T-helper 2 cell treated with Interferon-gamma antibody and Interleukin-4, amounts not matched to agents 100 ng/mL and 5 ng/mL, for 36 hours (primary cell): ENCODE results near the gene JAKMIP1. TPM values are rescaled to one million over a fixed set of nuclear protein-coding genes. Genes with fewer than 3 reads are reported as not detected.

Experiments used
- intact Hi-C: fragments of 100-400 bp; cut with micrococcal nuclease; formaldehyde crosslinking; loops from one replicate; pipeline ENCODE4 v1.15.1; 2023
- total RNA-seq: library from RNA; stranded (reverse); gene quantifications from 2 replicates; pipeline ENCODE4 v1.2.3, GENCODE V29; 2022

Gene JAKMIP1
- total RNA-seq, 1 donor from 2014 or later: 18.5 TPM

DNA sequence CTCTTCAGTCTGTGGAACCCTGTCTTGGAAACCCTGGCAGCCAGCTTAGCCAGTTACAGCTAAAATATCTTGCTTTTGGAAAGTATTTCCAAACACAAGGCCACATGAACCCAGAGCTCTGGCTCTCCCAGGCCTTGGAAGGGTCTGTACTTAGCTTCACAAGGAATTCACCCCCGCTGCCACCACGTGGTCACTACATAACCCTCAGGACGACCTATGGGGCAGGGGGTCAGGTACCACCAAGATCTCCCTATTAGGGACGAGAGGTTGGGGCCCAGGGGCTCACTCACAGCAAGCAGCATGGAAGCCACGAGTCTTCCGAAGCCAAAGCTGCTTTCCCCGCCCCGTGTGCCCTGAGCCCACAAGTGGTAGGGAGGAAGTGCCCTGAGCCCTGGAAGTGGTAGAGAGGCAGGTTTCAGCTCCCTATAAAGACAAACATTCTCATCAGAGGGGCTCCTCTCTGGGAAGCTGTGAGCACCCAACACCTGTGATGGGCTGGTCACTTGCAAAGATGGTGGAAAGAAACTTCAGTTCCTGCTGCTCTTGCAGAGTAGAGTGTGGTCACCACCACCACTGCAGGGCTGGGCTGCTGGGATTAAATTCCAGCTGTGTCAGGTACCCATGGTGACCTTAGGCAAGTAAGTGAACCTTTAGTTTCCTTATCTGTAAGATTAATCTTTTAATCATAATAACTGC, 4.7 kb upstream of the JAKMIP1 start:
- intact Hi-C loops: loop anchor here (5.0 to 10.0 kb wide), 2 partner anchors 62 to 490 kb away; partner anchors contain the start of genes S100P and WFS1

DNA sequence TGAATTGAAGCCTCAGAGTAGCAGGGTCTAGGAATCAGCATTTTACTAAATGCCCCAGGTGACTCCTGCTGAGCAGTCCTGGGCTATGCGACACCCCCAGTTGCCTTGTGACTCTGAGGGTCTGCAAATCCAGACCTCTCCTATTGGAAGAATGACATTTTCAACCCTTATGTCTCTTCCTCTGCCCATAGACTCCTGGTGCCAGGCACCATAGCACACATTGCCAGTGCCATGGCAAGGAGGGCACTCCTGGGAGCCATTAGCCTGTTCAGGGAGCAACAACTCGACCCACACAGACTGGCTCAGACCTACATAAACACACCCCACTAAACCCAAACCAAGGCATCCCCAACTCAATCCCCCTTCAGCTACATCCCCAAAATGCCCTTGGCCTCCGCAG, 3.7 kb upstream of the JAKMIP1 start:
- intact Hi-C loops: loop anchor here (5.0 to 10.0 kb wide), 2 partner anchors 63 to 491 kb away; partner anchors contain the start of genes S100P and WFS1

DNA sequence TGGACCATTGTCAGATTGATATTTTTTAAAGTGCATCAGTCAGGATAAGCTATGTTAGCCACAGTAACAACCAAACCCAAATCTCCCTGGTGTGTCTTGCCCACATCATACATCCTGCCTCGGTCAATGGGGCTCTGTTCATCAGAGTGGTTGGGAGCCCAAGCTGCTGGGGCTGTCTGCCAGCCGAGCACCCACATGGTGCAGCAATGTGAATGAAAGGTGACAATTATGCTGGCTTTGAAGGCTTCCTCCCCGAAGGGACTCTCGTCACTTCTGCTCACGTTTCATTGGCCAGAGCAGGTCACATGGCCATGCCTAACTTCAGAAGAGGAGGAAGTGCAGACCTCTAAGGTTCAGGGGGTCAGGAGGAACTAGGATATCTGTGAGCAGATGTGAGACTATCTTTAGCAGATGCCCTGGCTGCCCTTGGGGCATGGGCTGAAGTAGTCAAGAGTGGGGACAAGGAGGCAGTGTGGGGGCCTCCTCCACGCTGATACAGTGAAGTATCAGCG, 1.3 kb upstream of the JAKMIP1 start:
- intact Hi-C loops: loop anchor here (5.0 to 10.0 kb wide), 2 partner anchors 66 to 493 kb away; partner anchors contain the start of genes S100P and WFS1

DNA sequence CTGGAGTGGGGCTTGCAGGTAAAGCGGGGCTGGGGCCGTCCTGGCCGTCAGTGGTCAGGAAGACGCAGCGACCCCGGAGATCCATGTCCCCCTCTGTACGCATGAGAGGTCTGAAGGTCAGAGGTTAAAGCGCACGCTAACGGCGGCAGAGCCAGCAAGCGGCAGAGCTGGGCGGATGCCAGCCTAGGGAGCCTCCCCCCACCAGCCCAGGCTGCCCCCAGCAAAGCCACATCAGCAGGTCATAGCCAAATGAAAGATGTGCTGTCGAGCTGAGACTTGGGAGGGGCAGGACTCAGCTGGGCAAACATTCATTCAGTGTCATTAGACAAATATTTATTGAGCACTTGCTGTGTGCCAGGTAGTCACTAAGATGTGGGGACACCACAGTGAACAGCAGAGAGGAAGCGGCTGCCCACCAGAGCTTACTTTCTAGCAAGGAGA, 593 bp upstream of the JAKMIP1 start:
- intact Hi-C loops: loop anchor here (5.0 to 10.0 kb wide), 2 partner anchors 66 to 494 kb away; partner anchors contain the start of genes S100P and WFS1

DNA sequence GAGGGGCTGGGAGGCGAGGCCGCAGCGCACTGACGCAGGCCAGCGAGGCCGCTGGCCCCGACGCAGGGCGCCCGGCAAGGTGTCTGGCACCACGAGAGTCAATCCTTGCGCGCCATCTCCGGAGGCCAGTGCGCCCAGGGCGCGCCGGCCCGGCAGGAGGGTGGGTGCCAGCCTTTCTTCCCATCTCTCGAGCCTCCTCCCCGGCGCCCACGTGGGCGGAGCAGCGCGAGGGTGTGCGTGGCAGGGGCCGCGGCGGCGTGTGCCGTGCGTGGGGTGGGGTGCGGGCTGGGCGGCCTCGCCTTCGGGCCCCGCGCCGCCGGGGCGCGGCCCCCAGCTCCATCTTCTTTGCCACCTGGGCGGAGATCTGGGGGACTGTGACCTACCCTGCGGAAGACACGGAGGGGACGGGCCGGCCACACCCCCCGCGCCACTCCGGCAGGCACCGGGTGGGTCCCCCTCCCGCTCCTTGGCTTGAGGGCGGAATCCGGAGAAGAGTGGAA, 877 bp downstream of the JAKMIP1 start:
- intact Hi-C loops: no loop called here

GRCh38 chr4:6198768-6199421, 1.5 kb downstream of the JAKMIP1 start:
- intact Hi-C loops: loop anchor here (1.0 kb wide), 1 partner anchor 18 kb away; no protein-coding TSS in a partner anchor

DNA sequence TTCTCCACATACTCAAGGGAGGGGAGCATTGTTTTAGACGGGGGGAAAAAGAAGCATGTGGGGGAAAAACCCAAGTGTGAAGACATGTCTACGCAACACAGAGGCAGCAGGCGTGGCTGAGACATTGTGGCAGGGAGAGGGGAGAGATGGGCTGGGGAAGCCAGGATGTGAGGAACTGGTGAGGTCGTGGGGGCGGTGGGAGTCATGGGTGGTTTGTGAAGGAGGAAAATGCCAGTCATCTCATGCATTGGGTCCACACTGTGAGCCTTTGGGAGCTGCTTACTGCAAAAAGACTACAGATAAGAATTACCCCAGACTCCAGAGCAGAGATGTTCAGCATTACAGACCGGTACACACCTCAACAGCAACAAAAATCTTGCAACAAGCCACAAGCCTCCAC, 2.1 kb downstream of the JAKMIP1 start:
- intact Hi-C loops: loop anchor here (1.0 kb wide), 1 partner anchor 17 kb away; no protein-coding TSS in a partner anchor

- intact Hi-C loops: loop anchor here (1.0 kb wide), 1 partner anchor 16 kb away; no protein-coding TSS in a partner anchor
Measured at GRCh38 chr4:6197433-6198174, 2.7 kb downstream of the JAKMIP1 start.

DNA sequence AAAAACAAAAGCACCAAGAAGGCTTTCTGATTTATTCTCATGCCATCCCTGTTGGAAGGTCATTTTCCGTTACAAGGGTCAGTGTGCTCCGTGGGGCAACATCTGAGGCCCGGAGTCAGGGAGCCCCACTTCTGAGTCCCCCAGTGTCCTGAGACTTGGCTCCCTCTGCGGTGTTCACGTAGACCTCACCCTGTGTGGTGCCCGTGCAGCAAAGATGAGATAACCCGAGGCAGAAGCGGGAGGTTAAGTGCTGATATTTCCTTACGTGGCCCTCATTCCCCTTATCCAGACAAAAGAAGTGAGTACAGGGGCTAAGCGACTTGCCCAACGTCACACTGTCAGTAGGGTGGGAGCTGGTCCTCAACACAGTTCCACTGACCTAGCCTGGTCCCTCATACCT, 3.5 kb downstream of the JAKMIP1 start:
- intact Hi-C loops: no loop called here

- intact Hi-C loops: no loop called here
Measured at GRCh38 chr4:6196324-6196723, 4.0 kb downstream of the JAKMIP1 start.

DNA sequence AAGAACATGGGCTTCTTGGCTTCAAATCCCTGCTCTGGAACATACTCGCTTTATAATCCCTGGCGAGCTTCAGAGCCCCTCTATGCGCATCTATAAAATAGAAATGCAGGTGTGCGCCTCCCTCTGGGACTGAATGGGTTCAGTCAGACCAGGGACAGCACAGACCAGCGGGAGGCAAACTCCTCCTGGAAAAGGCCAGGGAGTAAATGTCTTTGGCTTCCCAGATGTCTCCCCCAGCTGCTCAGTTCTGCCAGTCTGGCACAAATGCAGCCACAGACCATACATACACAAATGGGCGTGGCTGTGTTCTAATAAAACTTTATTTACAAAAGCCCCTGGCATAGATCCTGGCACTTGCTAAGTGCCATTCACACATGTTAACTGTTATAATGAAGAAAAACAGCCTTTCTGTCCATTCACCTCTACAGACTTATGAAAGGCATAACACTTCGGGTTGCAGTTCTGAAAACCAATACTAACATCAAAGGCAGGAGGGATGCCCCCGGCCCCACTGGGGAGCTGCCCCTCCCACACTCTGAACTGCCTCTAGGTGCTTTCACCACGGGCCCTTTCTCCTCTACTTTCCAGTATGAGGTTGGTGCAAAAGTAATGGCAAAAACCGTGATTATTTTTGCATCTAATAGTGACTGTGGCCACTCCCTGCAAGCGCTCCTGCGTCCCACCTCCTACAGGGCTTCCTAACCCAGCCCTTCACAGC, 4.6 kb downstream of the JAKMIP1 start:
- intact Hi-C loops: no loop called here

GRCh38 chr4:6194458-6195195, 5.7 kb downstream of the JAKMIP1 start:
- intact Hi-C loops: no loop called here

GRCh38 chr4:6193399-6193798, 7.0 kb downstream of the JAKMIP1 start:
- intact Hi-C loops: no loop called here

DNA sequence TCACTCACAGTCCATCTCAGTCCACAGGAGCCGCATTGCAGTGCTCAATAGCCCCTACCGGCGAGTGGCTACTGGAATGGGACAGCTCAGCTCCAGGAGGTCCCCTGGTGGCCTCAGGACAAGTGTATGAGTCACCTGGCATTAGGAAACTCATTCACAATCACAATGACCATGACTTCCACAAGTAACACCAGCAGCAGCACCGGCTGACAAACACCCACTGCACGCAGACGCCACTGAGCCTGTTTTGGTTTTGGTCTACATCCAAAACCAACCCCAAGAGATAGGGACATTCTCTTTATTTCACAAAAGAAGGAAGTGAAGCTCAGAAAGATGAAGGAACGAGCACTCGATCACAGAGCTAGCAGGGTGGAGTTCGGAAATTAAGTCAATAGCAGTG, 8.1 kb downstream of the JAKMIP1 start:
- intact Hi-C loops: no loop called here

GRCh38 chr4:6191448-6192130, 8.8 kb downstream of the JAKMIP1 start:
- intact Hi-C loops: no loop called here

DNA sequence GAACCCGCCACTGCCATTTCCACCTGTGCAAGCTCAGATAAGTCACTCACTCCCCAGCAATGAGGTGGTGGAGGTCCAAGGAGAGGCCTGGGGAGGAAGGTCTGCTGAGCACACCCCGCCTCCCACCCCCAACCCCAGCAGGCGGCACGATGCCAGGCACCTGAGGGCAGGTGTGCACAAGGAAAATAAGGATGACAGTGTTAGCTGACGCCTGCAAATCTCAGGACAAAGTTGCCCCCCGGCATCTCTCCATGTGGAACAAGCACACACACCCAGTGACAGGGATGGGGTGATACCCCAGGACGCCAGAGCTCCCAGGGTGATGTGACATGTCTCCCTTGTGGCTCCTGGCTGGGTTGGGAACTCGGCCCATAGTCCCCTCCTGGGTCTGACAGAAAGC, 9.9 kb downstream of the JAKMIP1 start:
- intact Hi-C loops: no loop called here

DNA sequence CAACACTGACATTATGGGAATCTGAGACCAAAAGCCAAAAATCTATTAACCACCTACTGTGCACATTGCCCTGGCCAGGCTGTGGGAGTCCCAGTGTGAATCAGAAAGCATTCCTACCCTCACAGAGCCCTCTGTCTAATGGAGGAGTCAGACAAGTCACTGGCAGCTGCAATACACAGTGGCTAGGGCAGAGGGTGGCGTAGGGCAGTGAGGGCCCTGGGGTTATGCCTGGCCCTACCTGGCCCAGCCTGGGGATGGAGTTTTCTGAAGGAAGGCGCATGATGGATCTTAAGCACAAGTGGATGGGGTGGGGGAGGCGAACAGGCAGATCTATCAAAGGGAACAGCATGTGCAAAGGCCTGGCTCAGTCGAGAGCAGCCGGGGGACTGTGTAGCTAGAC, 10.8 kb downstream of the JAKMIP1 start:
- intact Hi-C loops: no loop called here

DNA sequence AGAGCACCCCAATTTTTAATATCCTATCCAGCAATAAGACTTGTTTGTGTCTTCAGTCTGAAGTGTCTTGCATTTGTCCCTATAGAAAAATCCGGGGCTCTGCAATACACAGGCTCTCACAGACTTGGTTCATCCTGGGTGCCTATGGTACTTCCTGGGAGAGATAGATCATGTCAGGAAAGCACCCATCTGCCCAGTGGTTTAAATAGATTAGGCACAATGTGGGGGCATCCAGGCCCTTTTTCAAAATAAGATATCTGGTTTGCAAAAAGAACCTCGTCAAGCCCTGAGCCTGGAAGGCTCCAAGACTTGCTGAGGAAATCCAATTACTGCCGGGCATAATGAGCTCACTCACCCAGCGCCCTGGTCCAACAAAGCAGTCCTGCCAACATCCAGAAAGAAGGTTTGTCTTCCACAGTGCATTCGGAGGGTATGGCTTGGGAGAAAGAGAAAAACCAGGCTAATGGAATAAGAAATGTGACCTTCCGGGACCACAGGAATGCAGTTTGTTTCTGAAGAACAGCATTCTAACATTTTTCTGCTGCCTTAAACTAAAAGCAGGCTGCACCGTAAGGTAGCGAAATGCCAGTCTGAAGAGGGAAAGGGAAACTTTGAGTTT, 11.6 kb downstream of the JAKMIP1 start:
- intact Hi-C loops: no loop called here

GRCh38 chr4:6184169-6184568, 16.2 kb downstream of the JAKMIP1 start:
- intact Hi-C loops: loop anchor here (5.0 kb wide), 1 partner anchor 52 kb away; no protein-coding TSS in a partner anchor
